GM18511 (cell line): ENCODE results near the gene ARFRP1.
"Not testable (repeated sequence)": the region's sequence is repeated elsewhere in the genome, so short reads cannot be mapped to it uniquely, and the experiment has no call there.

Source experiments
- ATAC-seq: cut with Tn5 transposase; IDR thresholded peaks from one replicate; pipeline ENCODE4 v1.9.1; 2021; ENCODE audit warnings: mild to moderate bottlenecking, moderate library complexity; ENCODE audit not compliant: unreplicated experiment

The ARFRP1 gene

GRCh38 chr20:63733579-63734081 lies 25.9 kb upstream of the ARFRP1 start:
- ATAC-seq, result no peak

- ATAC-seq, result no peak
Measured at GRCh38 chr20:63733117-63733516, 25.3 kb upstream of the ARFRP1 start.

GRCh38 chr20:63732118-63733095 lies 24.6 kb upstream of the ARFRP1 start:
- ATAC-seq, result no peak

- no peak for ATAC-seq
Measured at GRCh38 chr20:63731410-63731809, 23.6 kb upstream of the ARFRP1 start.

- not testable (repeated sequence) for ATAC-seq
Measured at GRCh38 chr20:63730189-63730733, 22.5 kb upstream of the ARFRP1 start.

- ATAC-seq, result not testable (repeated sequence)
Measured at GRCh38 chr20:63722967-63723622, 15.3 kb upstream of the ARFRP1 start.

- no peak for ATAC-seq
Measured at GRCh38 chr20:63718996-63719395, 11.2 kb upstream of the ARFRP1 start.

- ATAC-seq, result no peak
Measured at GRCh38 chr20:63714858-63715257, 7.1 kb upstream of the ARFRP1 start.

GRCh38 chr20:63712191-63712590 lies 4.4 kb upstream of the ARFRP1 start:
- no peak for ATAC-seq

- ATAC-seq, result no peak
Measured at GRCh38 chr20:63711085-63711645, 3.4 kb upstream of the ARFRP1 start.

- ATAC-seq, result no peak
Measured at GRCh38 chr20:63709149-63709527, 1.4 kb upstream of the ARFRP1 start.

- peak; percentile 11 for ATAC-seq
Measured at GRCh38 chr20:63708301-63709148, 749 bp upstream of the ARFRP1 start.

- peak; percentile 35 for ATAC-seq
Measured at GRCh38 chr20:63706852-63707557, 771 bp downstream of the ARFRP1 start.

- no peak for ATAC-seq
Measured at GRCh38 chr20:63706027-63706695, 1.6 kb downstream of the ARFRP1 start.

- no peak for ATAC-seq
Measured at GRCh38 chr20:63705232-63706026, 2.3 kb downstream of the ARFRP1 start.

- no peak for ATAC-seq
Measured at GRCh38 chr20:63704749-63705117, 3.0 kb downstream of the ARFRP1 start.

GRCh38 chr20:63703976-63704748 lies 3.6 kb downstream of the ARFRP1 start:
- no peak for ATAC-seq
